WTC11 (cell line): Measurements from ENCODE around the gene TMEM150B. TPM values are rescaled to one million over a fixed set of nuclear protein-coding genes. Genes with fewer than 3 reads are reported as not detected.

Source experiments
- ATAC-seq: fragments of 200-7000 bp; cut with Tn5 transposase; 2 replicates; pipeline ENCODE4 v1.10.0; 2021; ENCODE audit warnings: mild to moderate bottlenecking, moderate library complexity
- CTCF ChIA-PET: fragments of 300-600 bp; sonication (Branson Sonifier 250); formaldehyde crosslinking; loops from one replicate; lab custom pipeline; 2021; ENCODE audit warnings: antibody characterized with exemption; lab: Charles Lee
- POLR2A ChIA-PET: fragments of 350-600 bp; sonication (Branson Sonifier 250); formaldehyde crosslinking; loops from one replicate; lab custom pipeline; 2021; ENCODE audit warnings: antibody characterized with exemption; lab: Charles Lee
- DNase-seq: peaks from one replicate; pipeline ENCODE4 v3.0.0; 2021; ENCODE audit warnings: low spot score
- H3K27ac Mint-ChIP-seq: 2 replicates; pipeline ENCODE4 v1.8.0; 2021; ENCODE audit warnings: mixed read lengths
- H3K27me3 Mint-ChIP-seq: 2 replicates; pipeline ENCODE4 v1.8.0; 2021; ENCODE audit warnings: low read depth, mild to moderate bottlenecking, moderate library complexity, mixed read lengths
- H3K36me3 Mint-ChIP-seq: 2 replicates; pipeline ENCODE4 v1.8.0; 2021; ENCODE audit warnings: mixed read lengths
- H3K4me1 Mint-ChIP-seq: 2 replicates; pipeline ENCODE4 v1.8.0; 2022; ENCODE audit warnings: mixed read lengths
- H3K4me3 Mint-ChIP-seq: 2 replicates; pipeline ENCODE4 v1.8.0; 2021; ENCODE audit warnings: mild to moderate bottlenecking, moderate library complexity, mixed read lengths
- H3K9me3 Mint-ChIP-seq: 2 replicates; pipeline ENCODE4 v1.8.0; 2021; ENCODE audit warnings: mixed read lengths
- E2F1 ChIP-seq: sonication (generic); formaldehyde crosslinking; IDR thresholded peaks from 2 replicates; pipeline ENCODE4 v1.8.0; 2022; ENCODE audit warnings: mild to moderate bottlenecking, missing genetic modification reagents
- EMX1 ChIP-seq: fragments of 250-450 bp; sonication (Bioruptor Pico); IDR thresholded peaks from 2 replicates; pipeline ENCODE4 v1.8.0; 2021; ENCODE audit warnings: mild to moderate bottlenecking
- NFATC4 ChIP-seq: fragments of 250-450 bp; sonication (Bioruptor Pico); IDR thresholded peaks from 2 replicates; pipeline ENCODE4 v1.9.0; 2021; ENCODE audit warnings: mild to moderate bottlenecking
- NFYB ChIP-seq: sonication (generic); formaldehyde crosslinking; conservative IDR thresholded peaks from 2 replicates; pipeline ENCODE4 v1.8.0; 2022; ENCODE audit warnings: low read depth, missing genetic modification reagents
- NR3C1 ChIP-seq: sonication (generic); formaldehyde crosslinking; conservative IDR thresholded peaks from 2 replicates; pipeline ENCODE4 v1.8.1; 2023; ENCODE audit warnings: low read depth, mild to moderate bottlenecking, missing genetic modification reagents
- PRDM15 ChIP-seq: sonication (generic); formaldehyde crosslinking; IDR thresholded peaks from 2 replicates; pipeline ENCODE4 v1.8.0; 2022; ENCODE audit warnings: missing genetic modification reagents
- SP1 ChIP-seq: sonication (generic); formaldehyde crosslinking; conservative IDR thresholded peaks from 2 replicates; pipeline ENCODE4 v1.8.1; 2022; ENCODE audit warnings: missing genetic modification reagents
- ZMAT4 ChIP-seq: fragments of 250-450 bp; sonication (Bioruptor Pico); IDR thresholded peaks from 2 replicates; pipeline ENCODE4 v1.9.0; 2021; ENCODE audit warnings: mild to moderate bottlenecking
- total RNA-seq: library from RNA; stranded (reverse); gene quantifications from 3 replicates; pipeline ENCODE4 v1.2.3, GENCODE V29; 2021
- TF ChIP-seq, protein P1 (sequence below): sonication (generic); formaldehyde crosslinking; IDR thresholded peaks from 2 replicates; pipeline ENCODE4 v1.8.1; 2023; ENCODE audit warnings: mild to moderate bottlenecking, missing genetic modification reagents
- TF ChIP-seq, protein P2 (sequence below): sonication (generic); formaldehyde crosslinking; IDR thresholded peaks from 2 replicates; pipeline ENCODE4 v1.8.1; 2023; ENCODE audit warnings: mild to moderate bottlenecking, moderate library complexity, missing genetic modification reagents

Gene TMEM150B
- total RNA-seq, 1 experiment from 2014 or later: 0.44 TPM

DNA sequence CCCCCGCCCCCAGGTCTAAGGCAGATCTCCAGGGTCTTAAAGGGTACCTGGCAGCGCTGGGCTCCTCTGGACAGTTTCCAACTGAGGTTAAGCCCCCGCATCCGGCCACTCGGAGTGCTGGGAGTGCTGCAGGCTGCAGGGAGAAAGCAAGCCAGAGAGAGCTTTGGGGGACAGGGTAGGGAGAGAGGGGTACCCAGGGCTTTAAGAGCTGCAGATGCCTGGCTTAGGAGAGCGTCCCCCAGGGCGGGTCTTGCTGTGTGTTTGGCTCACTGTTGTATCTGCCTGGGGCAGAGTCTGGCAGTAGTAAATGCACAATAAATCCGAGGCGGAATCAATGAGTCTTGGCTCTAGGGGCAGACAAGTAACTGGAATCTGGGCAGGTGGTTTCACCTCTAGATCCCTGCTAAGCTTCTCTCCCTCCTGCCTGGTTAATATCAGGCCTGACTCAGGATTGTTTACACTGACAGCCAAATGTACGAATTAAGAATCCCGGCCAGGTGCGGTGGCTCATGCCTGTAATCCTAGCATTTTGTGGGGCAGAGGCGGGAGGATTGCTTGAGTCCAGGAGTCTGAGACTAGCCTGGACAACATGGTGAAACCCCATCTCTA is 30.2 kb upstream of the TMEM150B start (continued):
- no peak for TF ChIP-seq PRDM15 (CRISPR knock-in tag)
- TF ChIP-seq E2F1 (CRISPR knock-in tag): no peak
- TF ChIP-seq ZMAT4 (CRISPR knock-in tag): no peak
- TF ChIP-seq, all 79 proteins: peak for 0

DNA sequence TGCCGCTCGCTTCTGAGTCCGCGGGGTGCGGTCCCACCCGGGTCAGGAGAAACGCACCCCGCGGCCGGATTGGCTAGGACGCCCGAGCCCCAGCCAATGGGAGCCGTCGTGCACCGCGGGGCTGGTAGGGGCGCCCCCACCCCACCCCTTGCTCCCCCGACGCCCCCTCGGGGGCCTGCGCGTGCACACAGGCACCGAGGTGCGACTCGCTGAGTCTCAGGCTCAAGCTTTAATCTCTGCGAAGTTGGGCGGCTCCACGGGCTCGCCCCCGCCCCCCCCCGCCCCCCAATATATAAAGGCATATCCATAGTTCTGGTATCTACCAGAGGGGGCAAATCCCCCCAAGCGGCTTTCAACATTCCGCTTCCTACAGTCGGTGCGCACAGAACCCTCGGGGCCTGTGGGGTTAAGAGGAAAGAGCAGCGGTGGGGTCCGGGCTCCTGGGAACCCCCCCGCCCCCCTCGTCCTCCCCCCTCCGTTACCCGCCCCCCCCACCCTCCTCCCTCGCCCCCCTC is 29.6 kb upstream of the TMEM150B start, which contains the start of gene COX6B2:
COX6B2 (minus strand) TSS at position 22 of the 515 bp plus-strand sequence. CDS start 198 bp downstream, outside the sequence.
- POLR2A ChIA-PET: interaction anchor here (1.5 kb wide), 1 partner anchor 16 kb away, joined by 4 read pairs; the partner anchor contains the start of gene KMT5C
- Mint-ChIP-seq H3K4me1 (peaks cover 31% of the 10 kb centered on the region), H3K4me3 (peak within 1 kb of the TSS; percentile 69)
- no peak for DNase-seq
- CTCF ChIA-PET: interaction anchor here (1.1 to 2.4 kb wide), 4 partner anchors 11 to 53 kb away, joined by 3 to 8 read pairs (median 5); partner anchors contain the start of genes KMT5C and TMEM238
- 0 out of 2 replicates have a peak, but pooled peaks have one; percentile 23 for TF ChIP-seq NFYB
- TF ChIP-seq, protein P1, sequence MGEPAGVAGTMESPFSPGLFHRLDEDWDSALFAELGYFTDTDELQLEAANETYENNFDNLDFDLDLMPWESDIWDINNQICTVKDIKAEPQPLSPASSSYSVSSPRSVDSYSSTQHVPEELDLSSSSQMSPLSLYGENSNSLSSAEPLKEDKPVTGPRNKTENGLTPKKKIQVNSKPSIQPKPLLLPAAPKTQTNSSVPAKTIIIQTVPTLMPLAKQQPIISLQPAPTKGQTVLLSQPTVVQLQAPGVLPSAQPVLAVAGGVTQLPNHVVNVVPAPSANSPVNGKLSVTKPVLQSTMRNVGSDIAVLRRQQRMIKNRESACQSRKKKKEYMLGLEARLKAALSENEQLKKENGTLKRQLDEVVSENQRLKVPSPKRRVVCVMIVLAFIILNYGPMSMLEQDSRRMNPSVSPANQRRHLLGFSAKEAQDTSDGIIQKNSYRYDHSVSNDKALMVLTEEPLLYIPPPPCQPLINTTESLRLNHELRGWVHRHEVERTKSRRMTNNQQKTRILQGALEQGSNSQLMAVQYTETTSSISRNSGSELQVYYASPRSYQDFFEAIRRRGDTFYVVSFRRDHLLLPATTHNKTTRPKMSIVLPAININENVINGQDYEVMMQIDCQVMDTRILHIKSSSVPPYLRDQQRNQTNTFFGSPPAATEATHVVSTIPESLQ (CRISPR knock-in tag): no peak
- TF ChIP-seq, all 79 proteins: peak for 1
- Mint-ChIP-seq H3K27ac (no peak within 1 kb of the TSS), H3K9me3 (no peaks in the 10 kb centered on the region), H3K27me3 (peaks cover 88% of the 10 kb centered on the region), H3K36me3 (no peaks in the 10 kb centered on the region)
- ATAC-seq: peak; percentile 3; the same call in 1 of the 2 replicates

GRCh38 chr19:55353803-55354697 is 28.9 kb upstream of the TMEM150B start:
- POLR2A ChIA-PET: interaction anchor here (0.6 to 1.6 kb wide), 4 partner anchors 13 to 16 kb away, joined by 3 to 5 read pairs (median 4); partner anchors contain the start of genes IL11 and KMT5C
- peak; percentile 85 for ATAC-seq

More at GRCh38 chr19:55353803-55354697, 28.9 kb upstream of the TMEM150B start:
- CTCF ChIA-PET: interaction anchor here (0.6 to 1.5 kb wide), 6 partner anchors 10 to 193 kb away, joined by 3 to 5 read pairs (median 3); partner anchors contain the start of gene KMT5C
- H3K27me3 Mint-ChIP-seq: peaks cover 83% of the 10 kb centered on the region
- no peaks in the 10 kb centered on the region for H3K36me3 Mint-ChIP-seq
- no peaks in the 10 kb centered on the region for H3K9me3 Mint-ChIP-seq
- peaks cover 37% of the 10 kb centered on the region for H3K4me1 Mint-ChIP-seq
- H3K27ac Mint-ChIP-seq: no peak overlapping the region
- TF ChIP-seq NR3C1 (CRISPR knock-in tag): no peak
- TF ChIP-seq, protein P2, sequence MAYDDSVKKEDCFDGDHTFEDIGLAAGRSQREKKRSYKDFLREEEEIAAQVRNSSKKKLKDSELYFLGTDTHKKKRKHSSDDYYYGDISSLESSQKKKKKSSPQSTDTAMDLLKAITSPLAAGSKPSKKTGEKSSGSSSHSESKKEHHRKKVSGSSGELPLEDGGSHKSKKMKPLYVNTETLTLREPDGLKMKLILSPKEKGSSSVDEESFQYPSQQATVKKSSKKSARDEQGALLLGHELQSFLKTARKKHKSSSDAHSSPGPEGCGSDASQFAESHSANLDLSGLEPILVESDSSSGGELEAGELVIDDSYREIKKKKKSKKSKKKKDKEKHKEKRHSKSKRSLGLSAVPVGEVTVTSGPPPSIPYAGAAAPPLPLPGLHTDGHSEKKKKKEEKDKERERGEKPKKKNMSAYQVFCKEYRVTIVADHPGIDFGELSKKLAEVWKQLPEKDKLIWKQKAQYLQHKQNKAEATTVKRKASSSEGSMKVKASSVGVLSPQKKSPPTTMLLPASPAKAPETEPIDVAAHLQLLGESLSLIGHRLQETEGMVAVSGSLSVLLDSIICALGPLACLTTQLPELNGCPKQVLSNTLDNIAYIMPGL: no peak
- TF ChIP-seq NFATC4 (CRISPR knock-in tag): no peak
- TF ChIP-seq SP1 (CRISPR knock-in tag): peak; percentile 82
- no peak for TF ChIP-seq EMX1 (CRISPR knock-in tag)
- peak overlapping the region; percentile 69 for H3K4me3 Mint-ChIP-seq
- peak; percentile 82 for DNase-seq
